ENCODE results near the gene SCN4B. TPM values are rescaled to one million over a fixed set of nuclear protein-coding genes. Genes with fewer than 3 reads are reported as not detected.

SCN4B gene
- 0.53 and 1.2 TPM in 2 replicates for total RNA-seq

- FAIRE-seq: no peak
- no peak for TF ChIP-seq CTCF (IDR thresholded peaks at IDR 0.05; ENCODE audit: insufficient read depth, low read length, severe bottlenecking)
- Histone ChIP-seq H3K4me3 (ENCODE audit: low read depth, low read length) (peak within 1 kb of the TSS; percentile 40), H3K27me3 (ENCODE audit: control insufficient read depth, insufficient read depth, low read length) (peaks cover 4% of the 10 kb centered on the region), H3K36me3 (ENCODE audit: control insufficient read depth, insufficient read depth, low read length) (no peaks in the 10 kb centered on the region)
- DNase-seq (ENCODE audit: low read depth): peak; percentile 50
Measured at GRCh38 chr11:118152552-118153471, at the start of gene SCN4B. Gene SCN4B (minus strand): TSS chr11:118152823. CDS start chr11:118152673, 150 bp downstream.

- TF ChIP-seq CTCF (IDR thresholded peaks at IDR 0.05; ENCODE audit: insufficient read depth, low read length, severe bottlenecking): no peak
- no peaks in the 10 kb centered on the region for H3K36me3 ChIP-seq (ENCODE audit: control insufficient read depth, insufficient read depth, low read length)
- H3K27me3 ChIP-seq (ENCODE audit: control insufficient read depth, insufficient read depth, low read length): no peaks in the 10 kb centered on the region
- DNase-seq (ENCODE audit: low read depth) (no peak), FAIRE-seq (no peak)
- no peak overlapping the region for H3K4me3 ChIP-seq (ENCODE audit: low read depth, low read length)
Measured at GRCh38 chr11:118201966-118202365, 49.3 kb upstream of the SCN4B start.

GRCh38 chr11:118200901-118201680, 48.5 kb upstream of the SCN4B start:
- DNase-seq (ENCODE audit: low read depth) (no peak), FAIRE-seq (no peak)
- Histone ChIP-seq H3K27me3 (ENCODE audit: control insufficient read depth, insufficient read depth, low read length) (no peaks in the 10 kb centered on the region), H3K4me3 (ENCODE audit: low read depth, low read length) (no peak overlapping the region), H3K36me3 (ENCODE audit: control insufficient read depth, insufficient read depth, low read length) (no peaks in the 10 kb centered on the region)
- TF ChIP-seq CTCF (IDR thresholded peaks at IDR 0.05; ENCODE audit: insufficient read depth, low read length, severe bottlenecking): no peak

GRCh38 chr11:118200497-118200896, 47.9 kb upstream of the SCN4B start:
- Histone ChIP-seq H3K27me3 (ENCODE audit: control insufficient read depth, insufficient read depth, low read length) (no peaks in the 10 kb centered on the region), H3K36me3 (ENCODE audit: control insufficient read depth, insufficient read depth, low read length) (no peaks in the 10 kb centered on the region), H3K4me3 (ENCODE audit: low read depth, low read length) (no peak overlapping the region)
- FAIRE-seq: no peak
- no peak for DNase-seq (ENCODE audit: low read depth)
- TF ChIP-seq CTCF (IDR thresholded peaks at IDR 0.05; ENCODE audit: insufficient read depth, low read length, severe bottlenecking): no peak

- DNase-seq (ENCODE audit: low read depth): no peak
- FAIRE-seq: no peak
- no peak for TF ChIP-seq CTCF (IDR thresholded peaks at IDR 0.05; ENCODE audit: insufficient read depth, low read length, severe bottlenecking)
- H3K4me3 ChIP-seq (ENCODE audit: low read depth, low read length): no peak overlapping the region
- H3K36me3 ChIP-seq (ENCODE audit: control insufficient read depth, insufficient read depth, low read length): no peaks in the 10 kb centered on the region
- no peaks in the 10 kb centered on the region for H3K27me3 ChIP-seq (ENCODE audit: control insufficient read depth, insufficient read depth, low read length)
Measured at GRCh38 chr11:118199135-118199534, 46.5 kb upstream of the SCN4B start.
